HG03460 (cell line): ENCODE results near the gene PILRA.
"Not testable (repeated sequence)": the region's sequence is repeated elsewhere in the genome, so short reads cannot be mapped to it uniquely, and the experiment has no call there.

ENCODE experiments used
- ATAC-seq: cut with Tn5 transposase; IDR thresholded peaks from one replicate; pipeline ENCODE4 v1.9.1; 2021; ENCODE audit not compliant: unreplicated experiment

The PILRA gene

GRCh38 chr7:100433276-100433591, 59.9 kb downstream of the PILRA start:
- no peak for ATAC-seq

GRCh38 chr7:100433592-100434296, 60.5 kb downstream of the PILRA start:
- ATAC-seq, result no peak

- no peak for ATAC-seq
Observed at GRCh38 chr7:100434297-100435144, 61.2 kb downstream of the PILRA start.

GRCh38 chr7:100435401-100436304, 62.4 kb downstream of the PILRA start:
- peak; percentile 26 for ATAC-seq

GRCh38 chr7:100437150-100438100, 64.1 kb downstream of the PILRA start:
- no peak for ATAC-seq

GRCh38 chr7:100438172-100438571, 64.9 kb downstream of the PILRA start:
- ATAC-seq, result no peak

- ATAC-seq, result not testable (repeated sequence)
Observed at GRCh38 chr7:100438731-100439130, 65.4 kb downstream of the PILRA start.

- not testable (repeated sequence) for ATAC-seq
Observed at GRCh38 chr7:100439244-100439643, 66.0 kb downstream of the PILRA start.

- ATAC-seq, result no peak
Observed at GRCh38 chr7:100441641-100442535, 68.6 kb downstream of the PILRA start.

GRCh38 chr7:100443096-100443840, 70.0 kb downstream of the PILRA start:
- ATAC-seq, result no peak

GRCh38 chr7:100444311-100445278, 71.3 kb downstream of the PILRA start:
- no peak for ATAC-seq

- ATAC-seq, result no peak
Observed at GRCh38 chr7:100446040-100446439, 72.8 kb downstream of the PILRA start.

GRCh38 chr7:100447363-100447762, 74.1 kb downstream of the PILRA start:
- ATAC-seq, result not testable (repeated sequence)

- no peak for ATAC-seq
Observed at GRCh38 chr7:100449190-100449795, 76.0 kb downstream of the PILRA start.
